Effector memory CD4-positive, alpha-beta T cell (primary cell): ENCODE results near the gene HMCN1.
"Not testable (repeated sequence)": the region's sequence is repeated elsewhere in the genome, so short reads cannot be mapped to it uniquely, and the experiment has no call there.

Experiments
- DNase-seq, 3 donors: peaks; one replicate each; pipeline ENCODE4 v3.0.0-alpha.2; 2020
- H3K27ac ChIP-seq: 2 replicates; pipeline ENCODE4 v1.7.0; 2013; ENCODE audit warnings: mild to moderate bottlenecking, low read length, moderate library complexity; ENCODE audit not compliant: insufficient read depth, poor library complexity, severe bottlenecking
- H3K27me3 ChIP-seq: replicated peaks from 2 replicates; pipeline ENCODE4 v1.7.0; 2013; ENCODE audit warnings: mild to moderate bottlenecking, low read length; ENCODE audit not compliant: insufficient read depth, control insufficient read depth, poor library complexity, severe bottlenecking
- H3K36me3 ChIP-seq: 2 replicates; pipeline ENCODE4 v1.7.0; 2013; ENCODE audit warnings: mild to moderate bottlenecking, low read length, moderate library complexity; ENCODE audit not compliant: control insufficient read depth, insufficient read depth
- H3K4me1 ChIP-seq: 2 replicates; pipeline ENCODE4 v1.7.0; 2013; ENCODE audit warnings: low read length, mild to moderate bottlenecking; ENCODE audit not compliant: control insufficient read depth, insufficient read depth, poor library complexity, severe bottlenecking
- H3K4me3 ChIP-seq: 2 replicates; pipeline ENCODE4 v1.7.0; 2013; ENCODE audit warnings: low read length, low read depth, mild to moderate bottlenecking; ENCODE audit not compliant: insufficient read depth, poor library complexity, severe bottlenecking
- H3K9me3 ChIP-seq: 2 replicates; pipeline ENCODE4 v1.7.0; 2013; ENCODE audit warnings: mild to moderate bottlenecking, low read length, moderate library complexity; ENCODE audit not compliant: control insufficient read depth

The HMCN1 gene

DNA sequence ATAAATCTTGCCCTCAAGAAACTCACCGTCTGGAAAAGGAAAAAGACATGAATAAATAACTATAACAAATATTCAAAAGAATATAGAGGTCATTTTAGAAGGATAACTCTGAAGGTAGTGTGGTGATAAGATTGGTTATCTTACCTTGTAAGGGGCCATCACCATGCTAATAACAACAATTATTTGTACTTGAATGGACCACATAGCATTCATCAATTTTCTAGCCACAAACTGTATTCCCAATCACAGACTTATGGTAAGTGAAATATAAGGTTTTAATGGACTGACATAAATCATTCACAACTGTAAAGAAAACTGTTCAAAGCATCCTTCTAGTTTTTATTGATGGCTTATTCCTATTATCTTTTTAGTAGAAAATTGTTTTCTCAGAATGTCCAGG lies 57.8 kb downstream of the HMCN1 start:
- Histone ChIP-seq H3K36me3 (no peaks in the 10 kb centered on the region), H3K9me3 (no peaks in the 10 kb centered on the region), H3K27me3 (no peaks in the 10 kb centered on the region), H3K4me3 (no peak overlapping the region), H3K4me1 (no peaks in the 10 kb centered on the region), H3K27ac (no peak overlapping the region)
- no peak for DNase-seq

DNA sequence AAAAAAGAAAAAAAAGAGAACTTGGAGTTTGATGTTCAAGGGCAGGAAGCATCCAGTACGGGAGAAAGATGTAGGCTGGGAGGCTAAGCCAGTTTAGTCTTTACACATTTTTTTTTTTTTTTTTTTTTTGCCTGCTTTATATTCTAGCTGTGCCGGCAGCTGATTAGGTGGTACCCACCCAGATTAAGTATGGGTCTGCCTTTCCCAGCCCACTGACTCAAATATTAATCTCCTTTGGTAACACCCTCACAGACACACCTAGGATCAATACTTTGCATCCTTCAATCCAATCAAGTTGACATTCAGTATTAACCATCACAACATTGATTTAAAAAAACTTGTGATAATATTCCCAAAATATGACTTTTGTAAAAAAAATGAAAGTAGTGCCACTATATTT lies 60.3 kb downstream of the HMCN1 start:
- H3K36me3 ChIP-seq, H3K27me3 ChIP-seq, DNase-seq, H3K27ac ChIP-seq, H3K4me3 ChIP-seq, H3K9me3 ChIP-seq, H3K4me1 ChIP-seq: not testable (repeated sequence)

DNA sequence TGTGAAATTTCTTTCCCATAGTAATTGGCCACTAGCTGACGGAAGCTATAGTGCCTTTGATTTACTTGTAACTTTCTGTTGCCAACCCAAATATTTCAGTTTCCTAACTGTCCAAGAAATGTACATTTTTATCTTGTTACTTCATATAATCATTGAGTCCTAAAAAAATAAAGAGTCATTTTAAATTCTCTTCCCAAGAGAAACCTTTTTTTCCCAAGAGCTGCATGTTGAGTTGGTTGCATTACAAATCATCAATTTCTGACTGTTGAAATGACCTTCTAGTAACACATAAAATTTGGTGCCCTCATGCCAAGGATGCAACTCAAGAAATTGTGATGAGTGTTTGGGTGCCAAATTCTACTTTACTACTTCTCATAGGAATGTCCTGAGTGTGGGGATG lies 61.0 kb downstream of the HMCN1 start:
- H3K27ac ChIP-seq, result no peak overlapping the region
- DNase-seq, result no peak

DNA sequence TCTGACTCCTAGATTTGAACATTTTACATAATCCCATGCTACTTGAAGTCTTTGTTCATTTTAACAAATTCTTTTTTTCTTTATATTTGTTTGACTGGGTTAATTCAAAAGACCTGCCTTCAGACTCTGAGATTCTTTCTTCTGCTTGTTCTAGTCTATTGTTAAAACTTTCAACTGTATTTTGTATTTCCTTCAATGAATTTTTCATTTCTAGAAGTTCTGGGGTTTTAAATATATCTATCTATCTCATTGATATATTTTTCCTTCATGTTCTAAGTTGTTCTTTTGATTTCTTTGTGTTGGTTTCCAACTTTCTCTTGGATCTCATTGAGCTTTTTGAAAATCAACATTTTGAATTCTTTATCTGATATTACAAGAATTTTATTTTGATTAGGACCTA lies 64.3 kb downstream of the HMCN1 start:
- no peak for DNase-seq
- H3K4me3 ChIP-seq, result no peak overlapping the region
- no peaks in the 10 kb centered on the region for H3K36me3 ChIP-seq
- H3K4me1 ChIP-seq, result no peaks in the 10 kb centered on the region
- no peaks in the 10 kb centered on the region for H3K27me3 ChIP-seq
- H3K9me3 ChIP-seq, result peaks cover 3% of the 10 kb centered on the region
- H3K27ac ChIP-seq, result no peak overlapping the region

More for the DNA sequence above, 61.0 kb downstream of the HMCN1 start:
- Histone ChIP-seq H3K27me3 (no peaks in the 10 kb centered on the region), H3K36me3 (no peaks in the 10 kb centered on the region), H3K9me3 (peaks cover 3% of the 10 kb centered on the region), H3K4me1 (no peaks in the 10 kb centered on the region), H3K4me3 (no peak overlapping the region)

DNA sequence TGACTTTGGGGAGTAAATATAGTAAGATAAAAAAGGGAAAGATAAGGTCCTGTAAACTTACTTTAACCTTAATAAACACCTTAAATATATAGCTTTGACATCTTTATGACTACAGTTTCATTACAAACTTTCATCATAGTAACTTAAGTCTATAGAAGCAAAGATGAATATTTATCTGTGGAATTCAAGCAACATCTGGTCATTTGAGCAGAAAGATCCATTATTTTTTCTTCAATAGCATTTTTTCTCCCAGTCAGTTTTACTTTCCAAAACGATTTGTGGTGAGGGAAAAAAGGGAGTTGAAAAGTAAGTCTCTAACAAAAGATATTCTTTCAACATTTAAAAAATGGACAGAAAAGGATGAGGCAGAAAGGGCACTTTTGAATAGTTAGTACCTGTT lies 69.0 kb downstream of the HMCN1 start:
- Histone ChIP-seq H3K27ac (no peak overlapping the region), H3K4me1 (no peaks in the 10 kb centered on the region), H3K9me3 (peaks cover 3% of the 10 kb centered on the region), H3K4me3 (no peak overlapping the region), H3K27me3 (no peaks in the 10 kb centered on the region), H3K36me3 (no peaks in the 10 kb centered on the region)
- DNase-seq, result no peak

DNA sequence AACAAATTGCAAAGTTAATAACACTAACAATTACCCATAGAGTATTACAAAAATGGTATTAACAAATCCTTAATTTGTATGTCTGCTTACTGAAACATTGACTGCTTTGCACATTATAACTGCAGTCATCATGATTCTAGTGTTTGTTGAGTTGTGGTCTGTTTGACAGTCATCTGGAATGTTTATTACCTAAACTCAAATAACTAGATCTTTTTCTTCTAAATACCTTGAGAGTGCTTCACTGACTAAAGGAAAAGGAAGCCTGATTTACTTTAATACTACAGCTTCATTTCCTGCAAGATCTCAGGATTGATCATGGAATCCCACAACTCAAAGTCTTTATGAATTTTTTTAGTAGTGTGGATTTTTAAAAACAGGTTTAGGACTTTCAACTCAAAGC lies 70.0 kb downstream of the HMCN1 start:
- DNase-seq, result no peak
- H3K4me1 ChIP-seq, result no peaks in the 10 kb centered on the region
- no peak overlapping the region for H3K4me3 ChIP-seq
- H3K9me3 ChIP-seq, result peaks cover 1% of the 10 kb centered on the region
- no peak overlapping the region for H3K27ac ChIP-seq
- no peaks in the 10 kb centered on the region for H3K27me3 ChIP-seq
- H3K36me3 ChIP-seq, result no peaks in the 10 kb centered on the region

DNA sequence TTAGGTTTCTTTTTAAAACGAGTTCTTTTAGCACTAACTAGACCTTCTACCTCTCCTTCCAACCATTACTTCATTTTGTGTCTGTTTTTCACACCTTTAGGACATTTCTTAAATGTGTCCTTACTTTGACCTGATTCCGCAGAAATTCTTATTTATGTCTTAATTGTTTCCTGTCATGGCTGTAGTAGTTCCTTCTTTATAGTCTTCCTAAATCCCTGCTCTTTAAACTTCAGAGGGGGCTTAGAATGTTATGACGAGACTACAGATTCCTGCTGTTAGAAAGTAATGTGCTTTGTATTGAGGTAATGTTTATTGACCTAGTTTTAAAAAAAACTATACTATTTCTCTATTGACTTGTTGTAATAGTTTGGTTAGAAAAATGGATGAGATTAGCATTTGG lies 70.4 kb downstream of the HMCN1 start:
- Histone ChIP-seq H3K36me3 (no peaks in the 10 kb centered on the region), H3K9me3 (no peaks in the 10 kb centered on the region), H3K27ac (no peak overlapping the region), H3K4me1 (no peaks in the 10 kb centered on the region), H3K27me3 (no peaks in the 10 kb centered on the region), H3K4me3 (no peak overlapping the region)
- DNase-seq, result no peak

DNA sequence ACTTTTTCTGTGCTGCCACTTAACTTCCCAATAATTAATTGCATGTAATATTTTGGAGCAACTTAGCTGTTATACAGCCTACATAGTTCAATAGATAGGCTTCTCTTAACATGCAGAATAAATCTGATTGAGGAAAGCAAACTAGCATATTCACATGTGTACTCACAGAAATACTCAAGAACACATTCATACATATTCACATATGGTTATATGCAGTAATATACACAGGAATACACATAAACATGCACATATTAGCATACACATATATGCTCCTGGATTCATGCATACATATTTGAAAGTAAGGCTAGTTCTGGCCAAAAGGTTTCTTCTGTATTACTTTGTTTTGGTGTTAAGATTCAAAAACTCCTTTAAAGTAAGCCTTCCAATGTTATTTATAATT lies 73.1 kb downstream of the HMCN1 start:
- no peaks in the 10 kb centered on the region for H3K9me3 ChIP-seq
- H3K4me3 ChIP-seq, result no peak overlapping the region
- no peaks in the 10 kb centered on the region for H3K27me3 ChIP-seq
- no peak for DNase-seq
- no peaks in the 10 kb centered on the region for H3K36me3 ChIP-seq
- H3K27ac ChIP-seq, result no peak overlapping the region
- no peaks in the 10 kb centered on the region for H3K4me1 ChIP-seq

DNA sequence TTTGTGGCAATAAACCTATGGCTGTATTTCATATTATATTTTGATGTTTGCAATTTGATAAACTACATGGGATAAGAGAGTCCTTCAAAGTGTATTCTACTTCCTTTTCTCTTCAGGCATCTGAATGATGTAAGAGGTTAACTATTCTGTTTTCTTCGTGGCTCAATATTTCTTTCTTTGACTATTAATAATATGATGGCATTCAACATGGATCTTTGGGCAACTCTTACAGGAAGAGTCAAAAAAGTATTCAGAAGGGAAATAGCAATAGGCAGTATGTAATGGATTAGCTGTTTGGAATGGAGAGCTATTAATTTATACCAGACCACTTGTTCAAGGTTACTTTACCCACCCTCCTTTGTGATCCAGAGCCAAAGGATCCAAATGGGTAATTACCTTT lies 74.4 kb downstream of the HMCN1 start:
- no peaks in the 10 kb centered on the region for H3K27me3 ChIP-seq
- H3K36me3 ChIP-seq, result no peaks in the 10 kb centered on the region
- no peaks in the 10 kb centered on the region for H3K9me3 ChIP-seq
- no peak overlapping the region for H3K4me3 ChIP-seq
- H3K4me1 ChIP-seq, result no peaks in the 10 kb centered on the region
- no peak for DNase-seq
- no peak overlapping the region for H3K27ac ChIP-seq

DNA sequence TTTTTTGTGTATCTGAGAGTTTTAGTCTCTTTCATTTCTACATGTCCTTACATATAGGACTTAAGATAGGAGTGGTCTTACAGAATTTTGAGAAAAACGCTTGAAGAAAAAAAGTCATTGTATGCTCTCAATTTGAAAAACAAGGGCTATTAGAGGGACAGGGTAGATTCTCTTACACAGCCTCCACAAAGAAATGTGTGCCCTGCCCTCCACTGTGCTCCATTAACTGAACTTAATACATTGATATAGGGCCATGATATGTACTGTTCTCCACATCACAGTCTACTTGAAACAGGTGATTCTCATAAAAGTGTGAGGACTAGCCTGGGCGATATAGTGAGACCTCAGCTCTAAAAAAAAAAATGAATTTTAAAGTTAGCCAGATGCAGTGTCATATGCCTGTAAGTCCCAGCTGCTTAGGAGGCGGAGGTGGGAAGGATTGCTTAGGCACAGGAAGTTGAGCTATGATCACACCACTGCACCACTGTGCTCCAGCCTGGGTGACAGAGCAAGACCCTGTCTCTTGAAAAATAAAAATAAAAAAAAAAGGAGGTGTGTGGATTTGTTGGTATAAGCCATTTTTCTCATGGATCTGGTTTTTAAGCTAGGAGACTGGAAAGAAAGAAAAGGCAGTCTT lies 77.0 kb downstream of the HMCN1 start:
- H3K27ac ChIP-seq, result no peak overlapping the region
- H3K4me3 ChIP-seq, result no peak overlapping the region
- no peaks in the 10 kb centered on the region for H3K9me3 ChIP-seq
- H3K36me3 ChIP-seq, result no peaks in the 10 kb centered on the region
- DNase-seq, result no peak
- no peaks in the 10 kb centered on the region for H3K4me1 ChIP-seq
- no peaks in the 10 kb centered on the region for H3K27me3 ChIP-seq
